H1 (cell line): Measurements from ENCODE around the gene BPHL. TPM values are rescaled to one million over a fixed set of nuclear protein-coding genes. Genes with fewer than 3 reads are reported as not detected.

Source experiments
- CTCF ChIA-PET: fragments of 300-600 bp; sonication (Branson Sonifier 250); formaldehyde crosslinking; loops from one replicate; lab custom pipeline; 2021; ENCODE audit not compliant: partially characterized antibody; lab: Charles Lee
- POLR2A ChIA-PET: fragments of 300-600 bp; sonication (Branson Sonifier 250); formaldehyde crosslinking; loops from one replicate; lab custom pipeline; 2021; ENCODE audit warnings: inconsistent platforms; ENCODE audit not compliant: partially characterized antibody; lab: Charles Lee
- DNase-seq, 2 experiments: peaks; one replicate each; pipeline versions ENCODE4 v3.0.0 to v3.0.0-alpha.2; 2010 to 2022; ENCODE audit warnings: low spot score in 2 of 2, low read depth in 1 of 2, mixed read lengths in 1 of 2
- FAIRE-seq: peaks from 2 replicates; lab custom pipeline; 2011; peaks lifted over from hg19 to GRCh38; lab: Jason Lieb, UNC
- H2AFZ ChIP-seq: 2 replicates; pipeline ENCODE4 v1.8.1; 2012; ENCODE audit warnings: low read length, inconsistent platforms
- H2AK5ac ChIP-seq: 2 replicates; pipeline ENCODE4 v1.6.1; 2013; ENCODE audit warnings: low read depth, low read length
- H2BK120ac ChIP-seq: replicated peaks from 2 replicates; pipeline ENCODE3; 2013; ENCODE audit warnings: low read depth, low read length, inconsistent platforms
- H2BK12ac ChIP-seq: 2 replicates; pipeline ENCODE4 v1.6.1; 2013; ENCODE audit warnings: low read depth, low read length
- H2BK15ac ChIP-seq: 2 replicates; pipeline ENCODE4 v1.6.1; 2013; ENCODE audit warnings: low read length
- H2BK20ac ChIP-seq: 2 replicates; pipeline ENCODE4 v1.6.1; 2013; ENCODE audit warnings: low read length
- H2BK5ac ChIP-seq: 2 replicates; pipeline ENCODE4 v1.6.1; 2013; ENCODE audit warnings: low read depth, low read length
- H3K14ac ChIP-seq: 2 replicates; pipeline ENCODE4 v1.6.1; 2013; ENCODE audit warnings: inconsistent platforms; ENCODE audit not compliant: insufficient read length
- H3K18ac ChIP-seq: 2 replicates; pipeline ENCODE4 v1.6.1; 2013; ENCODE audit warnings: low read length; ENCODE audit errors: extremely low read depth
- H3K23ac ChIP-seq: 2 replicates; pipeline ENCODE4 v1.6.1; 2013; ENCODE audit warnings: inconsistent platforms; ENCODE audit not compliant: insufficient read length
- H3K23me2 ChIP-seq: 2 replicates; pipeline ENCODE4 v1.6.1; 2013; ENCODE audit warnings: low read depth, low read length
- H3K27ac ChIP-seq: 2 replicates; pipeline ENCODE4 v1.6.1; 2011; ENCODE audit warnings: low read depth, low read length, inconsistent platforms
- H3K27me3 ChIP-seq, 4 experiments: replicated peaks in 1 of 4; 1 replicate in 1 of 4; 2 replicates in 3 of 4; pipeline versions ENCODE4 v1.6.1 to v1.8.1; 2011 to 2013; ENCODE audit warnings: low read length in 3 of 4, mild to moderate bottlenecking in 3 of 4, inconsistent platforms in 2 of 4, mixed read lengths in 2 of 4, moderate library complexity in 1 of 4; ENCODE audit not compliant: control insufficient read depth in 3 of 4, insufficient read depth in 3 of 4; ENCODE audit errors: extremely low read depth in 1 of 4
- H3K36me3 ChIP-seq, 4 experiments: 2 replicates each; pipeline versions ENCODE4 v1.6.1 to v1.8.1; 2011 to 2013; ENCODE audit warnings: mild to moderate bottlenecking in 4 of 4, low read length in 3 of 4, moderate library complexity in 2 of 4, control low read depth in 1 of 4, inconsistent platforms in 1 of 4; ENCODE audit not compliant: insufficient read depth in 4 of 4, control insufficient read depth in 2 of 4
- H3K4ac ChIP-seq: replicated peaks from 2 replicates; pipeline ENCODE3; 2013; ENCODE audit warnings: low read length, low read depth, mixed read lengths, inconsistent platforms; ENCODE audit not compliant: insufficient read length
- H3K4me1 ChIP-seq, 4 experiments: replicated peaks in 1 of 4; 1 replicate in 1 of 4; 2 replicates in 3 of 4; pipeline versions ENCODE4 v1.6.1 to v1.8.1; 2011 to 2013; ENCODE audit warnings: low read length in 3 of 4, inconsistent platforms in 2 of 4, mixed read lengths in 1 of 4; ENCODE audit not compliant: insufficient read depth in 4 of 4, control insufficient read depth in 3 of 4
- H3K4me2 ChIP-seq, 2 experiments: 2 replicates each; pipeline versions ENCODE4 v1.6.1 to v1.8.1; 2011 to 2013; ENCODE audit warnings: low read depth in 2 of 2, low read length in 2 of 2, control low read depth in 1 of 2, inconsistent platforms in 1 of 2, mild to moderate bottlenecking in 1 of 2; ENCODE audit not compliant: insufficient read depth in 1 of 2
- H3K4me3 ChIP-seq, 4 experiments: fragments of 200-600, 300-600 bp in 1 of 4; sonication (generic), shearing (Covaris generic), sonication (Bioruptor Twin) in 1 of 4; 2 replicates each; pipeline versions ENCODE4 v1.5.1 to v1.8.1; 2011 to 2016; ENCODE audit warnings: low read length in 4 of 4, low read depth in 3 of 4, control low read depth in 2 of 4, inconsistent platforms in 2 of 4, mild to moderate bottlenecking in 2 of 4, mixed read lengths in 1 of 4, moderate library complexity in 1 of 4; ENCODE audit not compliant: insufficient read depth in 2 of 4; ENCODE audit errors: extremely low read depth in 1 of 4
- H3K56ac ChIP-seq: replicated peaks from 2 replicates; pipeline ENCODE3; 2013; ENCODE audit warnings: low read depth, mild to moderate bottlenecking, mixed read lengths, low read length, inconsistent platforms; ENCODE audit not compliant: insufficient read length
- H3K79me1 ChIP-seq: 2 replicates; pipeline ENCODE4 v1.6.1; 2013; ENCODE audit warnings: low read depth, low read length, control low read depth
- H3K79me2 ChIP-seq, 2 experiments: 2 replicates each; pipeline versions ENCODE4 v1.6.1 to v1.8.1; 2012 to 2013; ENCODE audit warnings: low read length in 2 of 2, mild to moderate bottlenecking in 2 of 2, inconsistent platforms in 1 of 2; ENCODE audit not compliant: insufficient read depth in 2 of 2, control insufficient read depth in 1 of 2
- H3K9ac ChIP-seq, 4 experiments: replicated peaks in 1 of 4; 1 replicate in 1 of 4; 2 replicates in 3 of 4; pipeline versions ENCODE4 v1.6.1 to v1.8.1; 2011 to 2013; ENCODE audit warnings: low read depth in 3 of 4, low read length in 3 of 4, control low read depth in 2 of 4, mild to moderate bottlenecking in 2 of 4, moderate library complexity in 2 of 4, inconsistent platforms in 1 of 4; ENCODE audit errors: extremely low read depth in 1 of 4
- H3K9me3 ChIP-seq, 2 experiments: 2 replicates each; pipeline versions ENCODE4 v1.6.1 to v1.8.1; 2012 to 2013; ENCODE audit warnings: mild to moderate bottlenecking in 2 of 2, moderate library complexity in 2 of 2, control low read depth in 1 of 2, inconsistent platforms in 1 of 2, low read depth in 1 of 2, low read length in 1 of 2, mixed read lengths in 1 of 2; ENCODE audit not compliant: insufficient read depth in 2 of 2
- H4K20me1 ChIP-seq, 2 experiments: replicated peaks in 1 of 2; 2 replicates each; pipeline versions ENCODE3 to v1.8.1; 2011 to 2013; ENCODE audit warnings: inconsistent platforms in 2 of 2, low read length in 2 of 2, mild to moderate bottlenecking in 1 of 2; ENCODE audit not compliant: insufficient read depth in 2 of 2, control insufficient read depth in 1 of 2
- H4K5ac ChIP-seq: 2 replicates; pipeline ENCODE4 v1.6.1; 2013; ENCODE audit warnings: low read length, low read depth, mixed read lengths, inconsistent platforms; ENCODE audit not compliant: insufficient read length
- H4K8ac ChIP-seq: 2 replicates; pipeline ENCODE4 v1.8.0; 2013; ENCODE audit warnings: mild to moderate bottlenecking, moderate library complexity, low read length, inconsistent platforms; ENCODE audit not compliant: insufficient read depth; ENCODE audit errors: extremely low read depth
- H4K91ac ChIP-seq: replicated peaks from 2 replicates; pipeline ENCODE3; 2013; ENCODE audit warnings: low read length, mixed read lengths, inconsistent platforms; ENCODE audit not compliant: insufficient read length
- ATF2 ChIP-seq: IDR thresholded peaks from 2 replicates; pipeline ENCODE4 v1.6.1; 2012; ENCODE audit warnings: low read length, inconsistent platforms
- ATF3 ChIP-seq: IDR thresholded peaks from 2 replicates; pipeline ENCODE4 v1.6.1; 2011; ENCODE audit warnings: low read depth, mild to moderate bottlenecking, low read length; ENCODE audit not compliant: insufficient read depth
- CBX8 ChIP-seq: fragments of 300-800, 300-1000 bp; sonication (generic); IDR thresholded peaks from 2 replicates; pipeline ENCODE4 v1.7.1; 2016; ENCODE audit warnings: low read depth, low read length, borderline replicate concordance
- CREB1 ChIP-seq: IDR thresholded peaks from 2 replicates; pipeline ENCODE4 v1.6.1; 2012; ENCODE audit warnings: inconsistent platforms
- CTCF ChIP-seq, 3 experiments: IDR thresholded peaks; 1 replicate in 2 of 3; 2 replicates in 1 of 3; pipeline versions ENCODE4 v1.5.1 to v1.6.1; 2011; ENCODE audit warnings: low read length in 3 of 3, mild to moderate bottlenecking in 3 of 3, inconsistent platforms in 2 of 3, low read depth in 1 of 3, moderate library complexity in 1 of 3; ENCODE audit not compliant: insufficient read depth in 1 of 3; ENCODE audit errors: control extremely low read depth in 1 of 3
- KDM1A ChIP-seq: fragments of 200-600, 300-600 bp; sonication (generic); IDR thresholded peaks from 2 replicates; pipeline ENCODE4 v1.7.1; 2016; ENCODE audit warnings: mild to moderate bottlenecking, low read length, borderline replicate concordance
- PHF8 ChIP-seq: fragments of 200-600 bp; sonication (generic); conservative IDR thresholded peaks from 2 replicates; pipeline ENCODE4 v1.7.1; 2012; ENCODE audit warnings: low read depth, mild to moderate bottlenecking, inconsistent platforms, low read length, moderate library complexity
- POLR2A ChIP-seq, 2 experiments: IDR thresholded peaks; 1 replicate in 1 of 2; 2 replicates in 1 of 2; pipeline ENCODE4 v1.6.1; 2011; ENCODE audit warnings: low read depth in 2 of 2, low read length in 2 of 2, mild to moderate bottlenecking in 2 of 2; ENCODE audit errors: control extremely low read depth in 1 of 2
- RXRA ChIP-seq: IDR thresholded peaks from 2 replicates; pipeline ENCODE4 v1.6.1; 2011; ENCODE audit warnings: low read depth, mild to moderate bottlenecking, low read length, moderate library complexity; ENCODE audit not compliant: insufficient read depth
- TEAD4 ChIP-seq: IDR thresholded peaks from 2 replicates; pipeline ENCODE4 v1.6.1; 2012; ENCODE audit warnings: low read depth, low read length, inconsistent platforms, mixed read lengths
- WGBS, 2 experiments: shearing (Covaris generic) in 1 of 2; methylation state at CpG; one replicate each; pipeline versions ENCODE4 v1.1.6 to v1.1.7; 2013 to 2015; ENCODE audit warnings: low lambda C conversion rate in 2 of 2, mixed read lengths in 2 of 2, inconsistent platforms in 1 of 2, low coverage in 1 of 2, missing lambda C conversion rate in 1 of 2; ENCODE audit not compliant: insufficient replicate concordance in 2 of 2, insufficient coverage in 1 of 2, insufficient read length in 1 of 2; ENCODE audit errors: extremely low coverage in 1 of 2, missing lambda C conversion rate in 1 of 2; 5-methylcytosine and 5-hydroxymethylcytosine counted together
- polyA plus RNA-seq, 7 experiments: library from polyadenylated mRNA; depleted of rRNA in 3 of 7; stranded (reverse) in 5 of 7; unstranded in 2 of 7; fragments of >200 nt in 5 of 7; fragments of 200-250 nt in 2 of 7; gene quantifications; 1 replicate in 5 of 7; 2 replicates in 1 of 7; 4 replicates in 1 of 7; pipeline versions ENCODE4 v1.2.1 to v1.2.3, GENCODE V29; 2011 to 2013; ENCODE audit warnings: missing spikeins in 2 of 7, mixed read lengths in 2 of 7
- total RNA-seq: library from RNA; stranded (reverse); fragmentation: NEBNext Ultra II Directional; extraction: Animal tissue kit (Norgen Biotek cat#: 25700); gene quantifications from 2 replicates; pipeline ENCODE4 v1.2.1, GENCODE V29; 2021

Gene BPHL
- total and polyA plus RNA-seq, 2 of the 8 experiments (the other 6 are each of a cell fraction or from before 2014, with no cell fraction given) = 24.4 to 36.4 TPM

GRCh38 chr6:3201388-3201787, 82.9 kb downstream of the BPHL start:
- H3K9ac ChIP-seq = no peak overlapping the region
- no peak overlapping the region for H3K14ac ChIP-seq
- H4K5ac ChIP-seq = no peak overlapping the region
- no peak overlapping the region for H3K4me3 ChIP-seq
- peaks cover 0 to 4% (median 1%) of the 10 kb centered on the region in 4 experiments; a peak in 2 of 7 replicates for H3K4me1 ChIP-seq
- no peak overlapping the region for H3K56ac ChIP-seq
- DNase-seq (no peak), FAIRE-seq (no peak)
- H4K8ac ChIP-seq = no peak overlapping the region
- no peaks in the 10 kb centered on the region for H3K36me3 ChIP-seq
- H3K27ac ChIP-seq = no peak overlapping the region
- CTCF ChIA-PET = no interaction called here
- no peaks in the 10 kb centered on the region for H3K9me3 ChIP-seq
- no peak overlapping the region for H2AFZ ChIP-seq
- no peak overlapping the region for H2BK12ac ChIP-seq
- H3K23ac ChIP-seq = no peak overlapping the region
- no peak overlapping the region for H2BK15ac ChIP-seq
- H3K4me2 ChIP-seq = no peak overlapping the region
- no peaks in the 10 kb centered on the region for H3K27me3 ChIP-seq
- H3K79me1 ChIP-seq = no peaks in the 10 kb centered on the region
- H3K23me2 ChIP-seq = no peaks in the 10 kb centered on the region
- no peak overlapping the region for H3K18ac ChIP-seq
- no peak overlapping the region for H2BK20ac ChIP-seq
- H2BK5ac ChIP-seq = no peak overlapping the region
- POLR2A ChIA-PET = interaction anchor here (2.3 to 2.7 kb wide), 2 partner anchors 8 to 26 kb away, joined by 8 to 11 read pairs; partner anchors contain the start of gene TUBB2B
- 94% methylated on average over 2 of the region's 2 CpGs; no CpG with 5 or more reads in 1 of the 2 experiments for WGBS, 2 experiments
- H4K91ac ChIP-seq = no peak overlapping the region
- no peaks in the 10 kb centered on the region for H4K20me1 ChIP-seq
- H2BK120ac ChIP-seq = no peak overlapping the region
- no peak overlapping the region for H2AK5ac ChIP-seq
- H3K79me2 ChIP-seq = no peaks in the 10 kb centered on the region
- H3K4ac ChIP-seq = no peak overlapping the region
- no peak for TF ChIP-seq ATF2
- no peak for TF ChIP-seq CTCF (IDR thresholded peaks at IDR 0.05; ENCODE audit: control extremely low read depth in 1 of 3, insufficient read depth in 1 of 3, low read depth in 1 of 3, low read length in 3 of 3)
- TF ChIP-seq CBX8 = no peak
- TF ChIP-seq RXRA = no peak
- no peak for TF ChIP-seq POLR2A (IDR thresholded peaks at IDR 0.05; ENCODE audit: control extremely low read depth in 1 of 2, low read depth in 2 of 2, low read length in 2 of 2)
- no peak for TF ChIP-seq ATF3
- no peak for TF ChIP-seq TEAD4
- no peak for TF ChIP-seq KDM1A
- no peak for TF ChIP-seq PHF8
- TF ChIP-seq CREB1 = no peak
